ENCODE measurements around the gene SLC7A8.
A peak's percentile ranks its signal among the peaks of the same experiment; 100 is the strongest.

The SLC7A8 gene

GRCh38 chr14:23093991-23094665 lies 89.3 kb downstream of the SLC7A8 start:
- H3K27ac ChIP-seq (ENCODE audit: low read length): peak overlapping the region; percentile 79
- peak overlapping the region; percentile 86 for H3K4me3 ChIP-seq (ENCODE audit: low read length)
- H3K36me3 ChIP-seq (replicated peaks; ENCODE audit: low read depth, low read length): peaks cover 43% of the 10 kb centered on the region
- H3K9ac ChIP-seq (ENCODE audit: low read length): peak overlapping the region; percentile 88
- H3K4me1 ChIP-seq (ENCODE audit: low read length): peaks cover 14% of the 10 kb centered on the region
- peaks cover 17% of the 10 kb centered on the region for H4K20me1 ChIP-seq (ENCODE audit: insufficient read depth, low read length)
- TF ChIP-seq EZH2phosphoT487 (IDR thresholded peaks at IDR 0.05; ENCODE audit: low read depth) (no peak), CTCF (IDR thresholded peaks at IDR 0.05; ENCODE audit: low read depth, low read length) (peak; percentile 48)
- peaks cover 71% of the 10 kb centered on the region for H3K79me2 ChIP-seq (ENCODE audit: low read length)
- no peak overlapping the region for H2AFZ ChIP-seq (ENCODE audit: low read depth, low read length)
- H3K27me3 ChIP-seq (ENCODE audit: low read depth, low read length): no peaks in the 10 kb centered on the region
- peak overlapping the region; percentile 96 for H3K4me2 ChIP-seq (ENCODE audit: low read length)
- no peaks in the 10 kb centered on the region for H3K9me3 ChIP-seq (ENCODE audit: insufficient read depth, low read length)

DNA sequence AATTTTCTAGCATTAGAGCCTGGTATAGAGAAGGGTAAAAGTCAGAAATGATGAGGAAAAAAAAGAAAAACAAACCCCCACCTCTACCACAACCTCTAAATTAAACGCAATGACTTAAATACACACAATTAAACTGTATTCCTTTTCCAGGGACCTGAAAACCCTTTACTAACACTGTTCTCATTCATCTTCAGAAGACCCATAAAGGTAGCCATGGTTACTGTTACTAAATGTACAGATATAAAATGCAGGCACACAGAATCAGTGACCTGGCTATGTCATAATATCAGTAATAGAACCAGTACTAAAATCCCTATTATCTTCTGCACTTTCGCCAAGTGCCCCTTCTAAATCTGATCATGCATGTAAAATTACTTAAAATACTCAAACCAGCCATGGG lies 89.9 kb downstream of the SLC7A8 start:
- no peak overlapping the region for H3K27ac ChIP-seq (ENCODE audit: low read length)
- H3K79me2 ChIP-seq (ENCODE audit: low read length): peaks cover 71% of the 10 kb centered on the region
- peak overlapping the region; percentile 88 for H3K9ac ChIP-seq (ENCODE audit: low read length)

DNA sequence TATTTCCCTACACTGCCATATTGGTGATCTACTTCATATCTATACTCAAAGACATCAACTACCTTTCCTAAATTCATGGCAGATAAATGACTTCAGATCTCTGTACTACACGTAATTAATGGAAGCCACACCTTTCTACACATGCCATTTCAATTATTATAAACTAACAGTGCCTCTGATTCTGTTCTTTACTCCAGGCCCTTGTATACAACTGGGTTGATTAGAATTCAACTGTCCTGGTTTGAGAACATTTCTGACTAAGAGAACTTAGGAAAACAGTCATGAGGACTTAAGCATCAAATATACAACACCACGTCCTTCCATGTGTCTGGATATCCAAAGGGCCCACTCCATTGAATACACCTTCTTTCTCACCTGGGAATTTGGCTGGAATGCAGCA lies 90.4 kb downstream of the SLC7A8 start:
- Histone ChIP-seq H3K4me2 (ENCODE audit: low read length) (peak overlapping the region; percentile 96), H2AFZ (ENCODE audit: low read depth, low read length) (no peak overlapping the region), H3K9me3 (ENCODE audit: insufficient read depth, low read length) (no peaks in the 10 kb centered on the region), H3K4me1 (ENCODE audit: low read length) (peaks cover 14% of the 10 kb centered on the region), H3K36me3 (replicated peaks; ENCODE audit: low read depth, low read length) (peaks cover 41% of the 10 kb centered on the region), H3K9ac (ENCODE audit: low read length) (no peak overlapping the region), H3K79me2 (ENCODE audit: low read length) (peaks cover 68% of the 10 kb centered on the region), H4K20me1 (ENCODE audit: insufficient read depth, low read length) (peaks cover 17% of the 10 kb centered on the region), H3K27me3 (ENCODE audit: low read depth, low read length) (no peaks in the 10 kb centered on the region), H3K27ac (ENCODE audit: low read length) (no peak overlapping the region), H3K4me3 (ENCODE audit: low read length) (no peak overlapping the region)
- TF ChIP-seq CTCF (IDR thresholded peaks at IDR 0.05; ENCODE audit: low read depth, low read length) (no peak), EZH2phosphoT487 (IDR thresholded peaks at IDR 0.05; ENCODE audit: low read depth) (no peak)

More for the DNA sequence above, 89.9 kb downstream of the SLC7A8 start:
- peaks cover 41% of the 10 kb centered on the region for H3K36me3 ChIP-seq (replicated peaks; ENCODE audit: low read depth, low read length)
- peaks cover 17% of the 10 kb centered on the region for H4K20me1 ChIP-seq (ENCODE audit: insufficient read depth, low read length)
- no peak overlapping the region for H2AFZ ChIP-seq (ENCODE audit: low read depth, low read length)
- H3K4me3 ChIP-seq (ENCODE audit: low read length): peak overlapping the region; percentile 86
- H3K27me3 ChIP-seq (ENCODE audit: low read depth, low read length): no peaks in the 10 kb centered on the region
- peak overlapping the region; percentile 96 for H3K4me2 ChIP-seq (ENCODE audit: low read length)
- H3K4me1 ChIP-seq (ENCODE audit: low read length): peaks cover 14% of the 10 kb centered on the region
- TF ChIP-seq CTCF (IDR thresholded peaks at IDR 0.05; ENCODE audit: low read depth, low read length) (no peak), EZH2phosphoT487 (IDR thresholded peaks at IDR 0.05; ENCODE audit: low read depth) (no peak)
- H3K9me3 ChIP-seq (ENCODE audit: insufficient read depth, low read length): no peaks in the 10 kb centered on the region

GRCh38 chr14:23091294-23092225 lies 91.9 kb downstream of the SLC7A8 start:
- TF ChIP-seq EZH2phosphoT487 (IDR thresholded peaks at IDR 0.05; ENCODE audit: low read depth) (no peak), CTCF (IDR thresholded peaks at IDR 0.05; ENCODE audit: low read depth, low read length) (no peak)
- Histone ChIP-seq H3K27ac (ENCODE audit: low read length) (no peak overlapping the region), H4K20me1 (ENCODE audit: insufficient read depth, low read length) (peaks cover 17% of the 10 kb centered on the region), H3K9ac (ENCODE audit: low read length) (no peak overlapping the region), H3K4me2 (ENCODE audit: low read length) (no peak overlapping the region), H3K4me1 (ENCODE audit: low read length) (peaks cover 10% of the 10 kb centered on the region), H3K27me3 (ENCODE audit: low read depth, low read length) (no peaks in the 10 kb centered on the region), H3K9me3 (ENCODE audit: insufficient read depth, low read length) (no peaks in the 10 kb centered on the region), H3K36me3 (replicated peaks; ENCODE audit: low read depth, low read length) (peaks cover 49% of the 10 kb centered on the region), H2AFZ (ENCODE audit: low read depth, low read length) (no peak overlapping the region), H3K4me3 (ENCODE audit: low read length) (no peak overlapping the region), H3K79me2 (ENCODE audit: low read length) (peaks cover 54% of the 10 kb centered on the region)
